Epidermal melanocyte (primary cell): ENCODE measurements around the gene USP40.

Source experiments
- DNase-seq: peaks from one replicate; pipeline ENCODE4 v3.0.0; 2011; ENCODE audit warnings: low spot score; ENCODE audit not compliant: insufficient read length

USP40 gene

GRCh38 chr2:233462202-233462785, 104.3 kb downstream of the USP40 start:
- DNase-seq = no peak

DNA sequence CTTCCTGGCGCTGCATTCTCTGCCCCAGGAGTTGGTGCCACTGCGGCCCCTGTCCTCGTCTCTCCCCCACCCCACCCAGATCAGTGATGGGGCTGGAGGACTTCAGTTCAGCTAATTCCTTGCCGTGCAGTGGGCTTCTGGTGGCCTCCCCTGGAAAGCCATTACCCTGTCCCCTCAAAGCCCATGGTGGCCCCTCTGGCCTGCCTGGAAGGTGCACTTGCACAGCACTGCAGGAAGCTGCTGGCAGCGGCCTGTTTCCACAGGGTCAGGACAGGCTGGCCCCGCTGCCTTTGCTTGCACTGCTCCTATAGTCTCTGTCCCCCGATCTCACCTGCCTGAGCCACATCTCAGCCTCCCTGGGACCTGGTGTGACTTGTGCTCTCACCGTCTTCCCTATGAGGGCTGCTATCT, 105.1 kb downstream of the USP40 start:
- DNase-seq = no peak

GRCh38 chr2:233460726-233461441, 105.7 kb downstream of the USP40 start:
- DNase-seq = no peak

DNA sequence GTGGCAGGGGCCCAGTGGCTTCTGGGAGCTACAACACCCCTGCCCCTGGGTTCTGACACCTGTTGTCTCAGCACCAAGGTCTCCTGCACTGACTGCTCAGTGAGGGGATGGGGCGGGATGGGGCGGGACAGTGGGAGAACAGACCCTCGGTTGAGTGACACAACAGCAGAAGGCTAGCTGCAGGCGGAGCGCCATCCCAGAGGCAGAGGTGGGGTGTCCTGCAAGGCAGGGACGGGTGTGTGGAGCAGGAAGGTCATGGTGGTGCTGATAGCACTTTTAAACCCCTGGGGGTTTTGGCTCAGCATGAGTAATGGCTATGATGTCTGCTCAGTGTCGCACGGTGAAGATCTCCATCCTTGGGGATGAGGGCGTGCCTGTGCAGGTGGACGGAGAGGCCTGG, 107.2 kb downstream of the USP40 start:
- no peak for DNase-seq

- no peak for DNase-seq
These were observed 107.8 kb downstream of the USP40 start for GRCh38 chr2:233458826-233459225.

- no peak for DNase-seq
These were observed 108.5 kb downstream of the USP40 start for GRCh38 chr2:233458031-233458610.

DNA sequence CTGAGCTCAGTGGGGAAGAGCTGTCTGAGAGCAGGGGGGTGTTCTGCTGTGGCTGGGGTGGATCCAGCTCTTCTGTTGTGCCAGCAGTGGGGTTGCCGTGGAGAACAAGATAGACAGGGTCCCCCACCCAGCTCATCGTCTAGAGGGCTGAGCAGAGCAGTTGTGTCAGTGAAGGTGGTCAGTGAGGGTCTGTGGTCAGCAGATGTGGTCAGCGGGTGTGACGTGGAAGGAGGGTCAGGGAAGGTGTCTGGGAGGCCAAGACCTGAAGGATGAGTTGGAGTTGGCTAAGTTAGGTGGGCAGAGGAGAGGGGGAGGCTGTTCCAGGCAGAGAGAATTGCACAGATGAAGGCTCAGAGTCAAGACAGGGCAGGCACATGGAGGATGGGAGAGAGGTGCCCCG, 109.2 kb downstream of the USP40 start:
- DNase-seq = no peak

GRCh38 chr2:233456934-233457333, 109.6 kb downstream of the USP40 start:
- DNase-seq = no peak

GRCh38 chr2:233456111-233456510, 110.5 kb downstream of the USP40 start:
- no peak for DNase-seq

GRCh38 chr2:233455491-233455890, 111.1 kb downstream of the USP40 start:
- no peak for DNase-seq

DNA sequence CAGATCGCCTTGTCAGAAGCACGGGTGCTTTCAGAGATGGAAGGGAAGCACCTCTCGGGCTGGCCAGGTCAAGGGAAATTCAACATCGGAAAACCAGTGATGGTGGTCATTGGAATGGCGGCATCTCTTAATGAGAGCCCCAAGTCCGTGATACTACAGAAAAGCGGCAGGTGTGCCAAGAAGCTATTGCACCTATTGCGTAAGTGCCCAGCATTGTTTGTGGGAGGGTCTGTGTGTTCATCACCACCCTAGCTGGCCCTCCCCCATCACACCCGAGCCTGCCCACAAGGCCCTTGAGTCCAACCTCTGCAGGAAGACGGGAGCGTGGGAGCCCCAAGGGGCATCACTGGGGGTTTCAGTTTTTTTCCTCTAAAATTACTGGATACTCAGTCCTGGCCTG, 111.6 kb downstream of the USP40 start:
- DNase-seq = no peak

DNA sequence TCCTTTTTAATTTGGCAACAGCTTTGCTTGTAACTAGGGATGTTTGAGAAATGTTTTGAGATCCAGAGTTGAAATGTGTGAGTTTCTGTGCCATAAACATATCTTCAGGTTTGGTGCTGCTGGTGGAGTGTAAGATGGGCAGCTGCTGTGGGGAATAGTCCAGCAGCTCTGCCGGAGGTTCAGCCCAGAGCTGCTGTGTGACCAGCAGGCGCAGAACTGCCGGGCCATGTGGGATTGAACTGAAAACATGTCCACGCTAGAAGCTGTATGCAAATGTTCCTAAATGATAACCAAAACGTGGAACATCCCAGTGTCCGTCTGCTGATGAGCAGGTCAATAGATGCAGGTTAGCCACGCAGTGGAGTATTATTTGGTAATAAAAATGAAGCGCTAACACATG, 112.7 kb downstream of the USP40 start:
- DNase-seq = no peak

DNA sequence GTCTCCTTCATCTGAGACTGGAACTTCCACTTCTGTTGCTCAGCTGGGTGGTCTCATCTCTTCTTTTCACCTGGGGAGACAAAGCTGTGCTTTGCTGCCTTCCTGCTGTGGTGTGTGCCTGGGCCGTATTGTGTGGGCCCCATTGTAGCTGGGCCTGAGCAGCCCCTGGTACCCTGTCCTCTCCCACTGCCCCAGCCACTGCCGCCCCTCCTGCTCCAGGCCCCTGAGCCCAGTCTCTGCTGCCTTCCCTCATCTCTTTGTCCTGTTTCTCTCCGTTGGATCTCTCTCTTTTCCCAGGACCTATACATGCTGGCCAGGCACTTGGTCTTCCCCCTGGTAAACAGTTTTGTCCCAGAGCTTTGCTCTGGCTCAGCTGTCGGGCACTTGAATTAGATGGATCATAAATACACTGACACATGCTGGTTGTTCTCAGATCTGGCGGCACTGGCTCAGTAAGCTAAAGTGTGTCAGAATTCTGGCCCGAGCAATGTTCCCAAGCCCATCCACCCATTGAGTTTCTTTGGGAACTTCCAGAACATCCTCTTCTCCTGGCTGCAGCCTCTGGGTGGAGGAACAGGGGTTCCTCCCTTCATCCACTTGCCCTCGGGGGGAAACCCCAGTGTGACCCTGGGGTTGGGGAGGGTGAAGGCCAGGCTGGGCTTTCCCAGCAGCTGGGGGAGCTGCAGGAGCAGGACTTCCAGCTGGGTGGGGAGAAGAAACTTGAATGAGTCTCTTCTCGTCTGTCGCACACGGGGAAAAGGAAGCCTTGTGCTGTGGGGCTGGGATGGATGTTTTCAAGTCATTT, 113.3 kb downstream of the USP40 start:
- no peak for DNase-seq

DNA sequence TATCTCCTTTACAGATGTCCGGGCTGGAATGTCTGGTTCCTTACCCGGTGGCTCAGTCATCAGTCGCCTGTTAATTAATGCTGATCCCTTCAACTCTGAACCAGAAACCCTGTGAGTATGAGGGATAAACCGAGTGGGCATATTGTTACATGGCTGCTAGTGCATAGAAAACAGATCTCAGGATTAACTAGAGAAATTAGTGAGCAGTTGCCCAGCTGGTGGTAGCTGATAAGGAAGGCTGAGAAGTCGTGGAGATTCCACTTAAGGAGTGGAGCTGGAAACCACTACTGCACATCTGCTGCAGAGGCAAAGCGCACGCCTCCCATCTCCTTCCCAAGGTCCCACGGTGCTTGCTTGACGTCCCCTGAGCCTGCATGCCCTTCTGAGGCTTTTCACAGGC, 114.6 kb downstream of the USP40 start:
- no peak for DNase-seq

DNA sequence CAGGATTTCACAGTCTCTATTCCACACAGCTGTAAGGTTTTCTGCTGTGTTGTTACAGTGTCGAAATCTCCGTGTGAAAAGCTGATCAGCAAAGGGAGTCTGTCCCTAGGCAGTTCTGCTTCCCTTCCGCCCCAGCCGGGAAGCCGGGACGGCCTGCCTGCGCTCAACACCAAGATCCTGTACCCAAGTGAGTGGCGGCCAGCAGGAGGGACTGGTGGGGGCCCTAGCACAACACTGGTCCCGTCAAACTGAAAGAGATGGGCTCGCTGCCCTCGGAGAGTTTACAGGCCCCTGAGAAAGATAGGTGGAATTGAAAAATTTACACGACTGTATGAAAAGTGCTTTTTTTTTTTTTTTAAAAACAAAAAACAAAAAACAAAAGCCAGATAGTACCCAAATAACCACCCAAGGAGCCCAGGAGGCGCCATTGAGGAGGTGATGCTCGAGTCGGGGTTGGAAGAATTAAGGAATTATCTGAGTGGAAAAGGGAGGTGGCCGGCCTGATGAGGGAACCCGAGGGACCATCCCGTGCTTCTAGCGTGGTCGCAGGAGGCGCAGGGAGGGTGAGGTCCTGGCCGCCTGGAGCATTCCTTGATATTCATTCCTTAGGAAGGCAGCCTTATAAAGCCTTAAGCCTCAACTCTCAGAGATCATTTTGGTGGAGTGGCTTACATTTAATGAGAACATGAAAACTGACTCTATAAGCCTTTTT, 115.6 kb downstream of the USP40 start:
- DNase-seq = no peak

- DNase-seq = no peak
These were observed 116.4 kb downstream of the USP40 start for GRCh38 chr2:233449921-233450863.

DNA sequence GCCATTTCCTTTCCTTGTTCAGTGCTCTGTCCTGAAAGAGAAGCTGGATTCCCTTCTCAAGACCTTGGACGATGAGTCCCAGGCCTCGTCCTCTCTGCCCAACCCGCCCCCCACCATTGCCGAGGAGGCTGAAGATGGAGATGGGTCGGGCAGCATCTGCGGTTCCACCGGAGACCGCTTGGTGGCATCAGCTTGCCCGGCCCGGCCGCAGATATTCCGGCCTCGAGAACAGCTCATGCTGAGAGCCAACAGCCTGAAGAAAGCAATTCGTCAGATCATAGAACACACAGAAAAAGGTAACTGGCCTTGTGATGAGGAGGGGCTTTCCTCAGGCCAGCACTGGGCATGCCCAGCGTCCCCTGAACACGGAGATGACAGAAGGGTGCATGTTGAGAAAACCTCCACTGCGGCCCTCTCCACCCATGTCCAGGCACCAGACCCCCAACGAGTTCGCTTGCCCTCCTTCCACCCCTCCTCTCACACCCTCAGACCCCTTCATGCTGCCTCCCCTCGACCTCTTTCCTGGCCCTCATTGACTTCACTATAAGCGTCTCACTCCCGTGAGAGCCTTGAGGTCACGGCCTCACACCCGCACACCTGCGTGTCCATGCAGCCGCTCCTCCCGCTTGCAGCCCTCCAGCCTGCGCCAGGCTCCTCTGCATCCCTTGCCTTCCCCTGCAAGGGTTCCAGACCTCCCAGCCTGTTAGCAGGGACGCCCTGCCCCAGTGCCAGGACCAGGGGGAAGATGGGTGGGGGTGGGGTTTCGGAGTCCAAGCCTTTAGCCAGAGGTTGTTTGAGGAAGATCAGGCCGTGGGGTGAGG, 117.3 kb downstream of the USP40 start:
- peak; percentile 61 for DNase-seq

GRCh38 chr2:233448575-233448974, 118.0 kb downstream of the USP40 start:
- DNase-seq = no peak

GRCh38 chr2:233448220-233448559, 118.4 kb downstream of the USP40 start:
- no peak for DNase-seq
